HepG2 (cell line): ENCODE data around the gene SLC50A1. TPM values are rescaled to one million over a fixed set of nuclear protein-coding genes. Genes with fewer than 3 reads are reported as not detected.

Source experiments
- BRD4 ChIP-seq: sonication (generic); formaldehyde crosslinking; IDR thresholded peaks from 2 replicates; pipeline ENCODE4 v1.4.0; 2020; ENCODE audit warnings: missing genetic modification reagents
- CTCF ChIP-seq: sonication (generic); formaldehyde crosslinking; IDR thresholded peaks from 2 replicates; pipeline ENCODE4 v1.5.0; 2020; ENCODE audit warnings: mild to moderate bottlenecking, missing genetic modification reagents, moderate library complexity
- ELF1 ChIP-seq: sonication (generic); formaldehyde crosslinking; IDR thresholded peaks from 2 replicates; pipeline ENCODE4 v1.4.0; 2020; ENCODE audit warnings: missing genetic modification reagents
- HES4 ChIP-seq: sonication (generic); formaldehyde crosslinking; IDR thresholded peaks from 2 replicates; pipeline ENCODE4 v1.9.0; 2021; ENCODE audit warnings: mild to moderate bottlenecking, missing genetic modification reagents, borderline replicate concordance
- HIC2 ChIP-seq: sonication (generic); formaldehyde crosslinking; IDR thresholded peaks from 2 replicates; pipeline ENCODE4 v1.9.0; 2022; ENCODE audit warnings: low read depth, missing genetic modification reagents
- HMGXB4 ChIP-seq, 2 experiments: sonication (generic) in 1 of 2; formaldehyde crosslinking in 1 of 2; IDR thresholded peaks; 2 replicates each; pipeline versions ENCODE4 v1.4.0 to v1.6.1; 2018 to 2020; ENCODE audit warnings: missing genetic modification reagents in 2 of 2, borderline replicate concordance in 1 of 2, low read depth in 1 of 2, mild to moderate bottlenecking in 1 of 2, missing biosample characterization in 1 of 2
- HNF1B ChIP-seq: sonication (generic); formaldehyde crosslinking; IDR thresholded peaks from 2 replicates; pipeline ENCODE4 v1.5.1; 2020; ENCODE audit warnings: mild to moderate bottlenecking, moderate library complexity, missing genetic modification reagents
- MTA1 ChIP-seq: sonication (generic); formaldehyde crosslinking; IDR thresholded peaks from 2 replicates; pipeline ENCODE4 v1.4.0; 2020; ENCODE audit warnings: missing genetic modification reagents, mild to moderate bottlenecking, borderline replicate concordance
- MXD4 ChIP-seq: IDR thresholded peaks from 2 replicates; pipeline ENCODE4 v1.6.1; 2016; ENCODE audit warnings: mild to moderate bottlenecking, missing biosample characterization, missing genetic modification reagents
- NCOR1 ChIP-seq: fragments of 200-600 bp; sonication (generic); IDR thresholded peaks from 2 replicates; pipeline ENCODE4 v1.7.0; 2017; ENCODE audit warnings: antibody characterized with exemption, low read length, borderline replicate concordance
- ONECUT2 ChIP-seq: sonication (generic); formaldehyde crosslinking; IDR thresholded peaks from 2 replicates; pipeline ENCODE4 v1.4.0; 2020; ENCODE audit warnings: missing genetic modification reagents
- PTBP1 ChIP-seq: fragments of 200-400 bp; formaldehyde crosslinking; IDR thresholded peaks from 2 replicates; pipeline ENCODE4 v1.6.1; 2018; ENCODE audit warnings: low read length, low read depth; ENCODE audit not compliant: poor library complexity, severe bottlenecking
- SP4 ChIP-seq: sonication (generic); formaldehyde crosslinking; IDR thresholded peaks from 2 replicates; pipeline ENCODE4 v1.8.1; 2023; ENCODE audit warnings: mild to moderate bottlenecking, missing genetic modification reagents
- XRCC5 ChIP-seq: fragments of 200-400 bp; formaldehyde crosslinking; optimal IDR thresholded peaks from 2 replicates; pipeline ENCODE3; 2017; ENCODE audit warnings: mild to moderate bottlenecking, low read length
- ZBTB43 ChIP-seq: sonication (generic); formaldehyde crosslinking; conservative IDR thresholded peaks from 2 replicates; pipeline ENCODE4 v1.4.0; 2020; ENCODE audit warnings: missing genetic modification reagents
- ZNF160 ChIP-seq: sonication (generic); formaldehyde crosslinking; IDR thresholded peaks from 2 replicates; pipeline ENCODE4 v1.8.0; 2022; ENCODE audit warnings: mild to moderate bottlenecking, inconsistent platforms, missing genetic modification reagents
- ZNF253 ChIP-seq: sonication (generic); formaldehyde crosslinking; IDR thresholded peaks from 2 replicates; pipeline ENCODE4 v1.8.0; 2022; ENCODE audit warnings: mild to moderate bottlenecking, missing genetic modification reagents, borderline replicate concordance
- ZNF3 ChIP-seq: IDR thresholded peaks from 2 replicates; pipeline ENCODE4 v1.7.0; 2017; ENCODE audit warnings: inconsistent platforms
- ZNF563 ChIP-seq: sonication (generic); formaldehyde crosslinking; IDR thresholded peaks from 2 replicates; pipeline ENCODE4 v1.8.0; 2022; ENCODE audit warnings: mild to moderate bottlenecking, moderate library complexity, missing genetic modification reagents
- ZNF773 ChIP-seq: sonication (generic); formaldehyde crosslinking; IDR thresholded peaks from 2 replicates; pipeline ENCODE4 v1.4.0; 2020; ENCODE audit warnings: missing genetic modification reagents, borderline replicate concordance
- ZNF781 ChIP-seq: sonication (generic); formaldehyde crosslinking; IDR thresholded peaks from 2 replicates; pipeline ENCODE4 v1.5.1; 2020; ENCODE audit warnings: borderline replicate concordance, mild to moderate bottlenecking, missing genetic modification reagents; ENCODE audit errors: not compliant biosample characterization
- ZNF839 ChIP-seq: sonication (generic); formaldehyde crosslinking; IDR thresholded peaks from 2 replicates; pipeline ENCODE4 v1.4.0; 2020; ENCODE audit warnings: missing genetic modification reagents, mild to moderate bottlenecking, borderline replicate concordance
- polyA plus RNA-seq, 8 experiments: library from polyadenylated mRNA; depleted of rRNA in 3 of 8; stranded (reverse) in 7 of 8; unstranded in 1 of 8; fragments of >200 nt; fragmentation: Illumina TruSeq in 4 of 8; extraction: Trizol in 4 of 8; gene quantifications; 2 replicates each; pipeline versions ENCODE4 v1.2.1 to v1.2.3, GENCODE V29; 2011 to 2016; ENCODE audit warnings: low read depth in 4 of 8, missing spikeins in 1 of 8, mixed read lengths in 1 of 8; ENCODE audit not compliant: insufficient read depth in 1 of 8
- total RNA-seq, 5 experiments: library from RNA; depleted of rRNA; stranded (reverse); fragments of >200 nt; fragmentation: Illumina TruSeq; extraction: Trizol; gene quantifications; 2 replicates each; pipeline ENCODE4 v1.2.3, GENCODE V29; 2016; ENCODE audit warnings: low read depth in 1 of 5

Gene SLC50A1
- total and polyA plus RNA-seq, 2 of the 13 experiments (the other 11 are each of a cell fraction or from before 2014, with no cell fraction given) = 22.5 to 46.8 TPM

GRCh38 chr1:155176544-155177071 is 41.0 kb downstream of the SLC50A1 start (continued):
- TF ChIP-seq HMGXB4 (CRISPR knock-in tag; IDR thresholded peaks at IDR 0.05; ENCODE audit: borderline replicate concordance in 1 of 2, low read depth in 1 of 2) (peak in 1 of 2 experiments; percentile 51; a peak in 1 of 4 replicates), PTBP1 (no peak), MXD4 (CRISPR knock-in tag) (no peak), ZNF773 (CRISPR knock-in tag) (no peak), ZNF781 (CRISPR knock-in tag) (no peak), HES4 (CRISPR knock-in tag) (no peak), BRD4 (CRISPR knock-in tag) (no peak), MTA1 (no peak), ZNF839 (CRISPR knock-in tag) (no peak), NCOR1 (no peak), ONECUT2 (no peak), HIC2 (peak; percentile 87; the same call in 1 of the 2 replicates), XRCC5 (peak; percentile 46), ZNF563 (CRISPR knock-in tag) (no peak), ZNF160 (0 out of 2 replicates have a peak, but pooled peaks have one; percentile 25), ZNF253 (CRISPR knock-in tag) (no peak), HNF1B (CRISPR knock-in tag) (peak; percentile 34; the same call in 1 of the 2 replicates), ZNF3 (CRISPR knock-in tag) (no peak), CTCF (peak; percentile 91), ELF1 (no peak; the same call in 1 of the 2 replicates), SP4 (CRISPR knock-in tag) (no peak), ZBTB43 (no peak)
